ENCODE results near the gene ZNF783.
"Not testable (repeated sequence)": the region's sequence is repeated elsewhere in the genome, so short reads cannot be mapped to it uniquely, and the experiment has no call there.

Gene ZNF783

GRCh38 chr7:149240637-149241036 lies 21.4 kb upstream of the ZNF783 start:
- no peak for DNase-seq (ENCODE audit: low read depth)

- DNase-seq (ENCODE audit: low read depth): no peak
Measured at GRCh38 chr7:149241696-149242095, 20.3 kb upstream of the ZNF783 start.

- peak; percentile 24 for DNase-seq (ENCODE audit: low read depth)
Measured at GRCh38 chr7:149245244-149245643, 16.8 kb upstream of the ZNF783 start.

GRCh38 chr7:149245744-149246143 lies 16.3 kb upstream of the ZNF783 start:
- no peak for DNase-seq (ENCODE audit: low read depth)

GRCh38 chr7:149248777-149249176 lies 13.2 kb upstream of the ZNF783 start:
- no peak for DNase-seq (ENCODE audit: low read depth)

- DNase-seq (ENCODE audit: low read depth): not testable (repeated sequence)
Measured at GRCh38 chr7:149250151-149250550, 11.8 kb upstream of the ZNF783 start.

- not testable (repeated sequence) for DNase-seq (ENCODE audit: low read depth)
Measured at GRCh38 chr7:149251518-149251917, 10.5 kb upstream of the ZNF783 start.

- no peak for DNase-seq (ENCODE audit: low read depth)
Measured at GRCh38 chr7:149252378-149252777, 9.6 kb upstream of the ZNF783 start.

GRCh38 chr7:149253665-149254064 lies 8.3 kb upstream of the ZNF783 start:
- DNase-seq (ENCODE audit: low read depth): no peak

- no peak for DNase-seq (ENCODE audit: low read depth)
Measured at GRCh38 chr7:149254181-149254858, 7.7 kb upstream of the ZNF783 start.

GRCh38 chr7:149255174-149255573 lies 6.8 kb upstream of the ZNF783 start:
- DNase-seq (ENCODE audit: low read depth): no peak

- no peak for DNase-seq (ENCODE audit: low read depth)
Measured at GRCh38 chr7:149256568-149256967, 5.4 kb upstream of the ZNF783 start.

GRCh38 chr7:149257146-149257545 lies 4.8 kb upstream of the ZNF783 start:
- peak; percentile 36 for DNase-seq (ENCODE audit: low read depth)

GRCh38 chr7:149261316-149261828 lies 624 bp upstream of the ZNF783 start:
- peak; percentile 63 for DNase-seq (ENCODE audit: low read depth)

GRCh38 chr7:149266451-149266850 lies 4.5 kb downstream of the ZNF783 start:
- no peak for DNase-seq (ENCODE audit: low read depth)

GRCh38 chr7:149267733-149268132 lies 5.7 kb downstream of the ZNF783 start:
- no peak for DNase-seq (ENCODE audit: low read depth)

- DNase-seq (ENCODE audit: low read depth): not testable (repeated sequence)
Measured at GRCh38 chr7:149274424-149274823, 12.4 kb downstream of the ZNF783 start.

- DNase-seq (ENCODE audit: low read depth): no peak
Measured at GRCh38 chr7:149277871-149278270, 15.9 kb downstream of the ZNF783 start.

GRCh38 chr7:149278396-149278795 lies 16.4 kb downstream of the ZNF783 start:
- no peak for DNase-seq (ENCODE audit: low read depth)

- DNase-seq (ENCODE audit: low read depth): no peak
Measured at GRCh38 chr7:149279111-149279743, 17.2 kb downstream of the ZNF783 start.

- DNase-seq (ENCODE audit: low read depth): no peak
Measured at GRCh38 chr7:149280151-149280550, 18.2 kb downstream of the ZNF783 start.

GRCh38 chr7:149280661-149281507 lies 18.9 kb downstream of the ZNF783 start:
- DNase-seq (ENCODE audit: low read depth): no peak
